Erythroblast (primary cell): Measurements from ENCODE around the gene ARHGAP5.

Experiments used
- DNase-seq, 2 experiments: peaks; one replicate each; lab custom pipeline; 2025; lab: John Stamatoyannopoulos, UW
- GATA1 ChIP-seq: IDR thresholded peaks from 2 replicates; pipeline ENCODE4 v1.6.1; 2011; ENCODE audit warnings: low read depth, mild to moderate bottlenecking, control low read depth, low read length, moderate library complexity
- POLR2A ChIP-seq: IDR thresholded peaks from 2 replicates; pipeline ENCODE4 v1.6.1; 2011; ENCODE audit warnings: mild to moderate bottlenecking, low read length

ARHGAP5 gene

GRCh38 chr14:32059702-32060101 is 17.4 kb upstream of the ARHGAP5 start:
- no peak for TF ChIP-seq GATA1
- TF ChIP-seq POLR2A: no peak

GRCh38 chr14:32064931-32065330 is 12.2 kb upstream of the ARHGAP5 start:
- TF ChIP-seq GATA1 (no peak), POLR2A (no peak)
- DNase-seq: no peak

More at GRCh38 chr14:32059702-32060101, 17.4 kb upstream of the ARHGAP5 start:
- DNase-seq: no peak

GRCh38 chr14:32068708-32069107 is 8.4 kb upstream of the ARHGAP5 start:
- no peak for DNase-seq
- TF ChIP-seq POLR2A (no peak), GATA1 (no peak)

- no peak for TF ChIP-seq POLR2A
- TF ChIP-seq GATA1: no peak
- DNase-seq: no peak
These were observed 6.8 kb upstream of the ARHGAP5 start for GRCh38 chr14:32070282-32070681.

- no peak for DNase-seq
These were observed 4.4 kb upstream of the ARHGAP5 start for GRCh38 chr14:32072676-32073075.

GRCh38 chr14:32073537-32074189 is 3.4 kb upstream of the ARHGAP5 start:
- DNase-seq: peak; percentile 78 to 88
- TF ChIP-seq POLR2A: no peak

More at GRCh38 chr14:32072676-32073075, 4.4 kb upstream of the ARHGAP5 start:
- TF ChIP-seq GATA1 (no peak), POLR2A (no peak)

- TF ChIP-seq POLR2A (no peak), GATA1 (no peak)
- DNase-seq: no peak
These were observed 2.1 kb upstream of the ARHGAP5 start for GRCh38 chr14:32074887-32075572.

- DNase-seq: peak; percentile 33 to 37
- TF ChIP-seq GATA1 (no peak), POLR2A (no peak)
These were observed 1.3 kb upstream of the ARHGAP5 start for GRCh38 chr14:32075672-32076277.

GRCh38 chr14:32076278-32077080 is 625 bp upstream of the ARHGAP5 start:
- TF ChIP-seq POLR2A (peak; percentile 62), GATA1 (no peak)
- DNase-seq: peak; percentile 87 to 92

GRCh38 chr14:32078023-32078857 is 1.1 kb downstream of the ARHGAP5 start:
- TF ChIP-seq POLR2A (peak; percentile 32), GATA1 (no peak)
- DNase-seq: peak; percentile 67 to 76

- peak; percentile 10 to 39 for DNase-seq
These were observed 1.7 kb downstream of the ARHGAP5 start for GRCh38 chr14:32078858-32079216.

GRCh38 chr14:32079264-32079663 is 2.2 kb downstream of the ARHGAP5 start:
- TF ChIP-seq POLR2A: no peak
- DNase-seq: no peak

More at GRCh38 chr14:32078858-32079216, 1.7 kb downstream of the ARHGAP5 start:
- TF ChIP-seq GATA1: no peak
- no peak for TF ChIP-seq POLR2A
